Transverse colon (tissue), 4 donors: ENCODE data around the gene ASPM.

Source experiments
- EP300 ChIP-seq: sonication (generic); formaldehyde crosslinking; IDR thresholded peaks from one replicate; pipeline ENCODE4 v1.6.1; 2017; ENCODE audit warnings: antibody characterized with exemption, low read depth
- POLR2A ChIP-seq: fragments of 450-650 bp; IDR thresholded peaks from one replicate; pipeline ENCODE4 v1.6.1; 2016; ENCODE audit warnings: antibody characterized with exemption, mild to moderate bottlenecking, moderate library complexity
- POLR2AphosphoS5 ChIP-seq, 3 donors: sonication (generic); formaldehyde crosslinking; IDR thresholded peaks; one replicate each; pipeline ENCODE4 v1.6.1; 2016; ENCODE audit warnings: antibody characterized with exemption in 3 of 3
- TF ChIP-seq, protein P1 (sequence below), 5 experiments: fragments of 200-600 bp in 3 of 5; fragments of 450-650 bp in 2 of 5; sonication (generic) in 3 of 5; IDR thresholded peaks; 1 replicate in 2 of 5; 2 replicates in 3 of 5; pipeline ENCODE4 v1.5.1; 2016 to 2017; ENCODE audit warnings: antibody characterized with exemption in 5 of 5, inconsistent platforms in 3 of 5, mild to moderate bottlenecking in 2 of 5, moderate library complexity in 1 of 5

- TF ChIP-seq, protein P1, sequence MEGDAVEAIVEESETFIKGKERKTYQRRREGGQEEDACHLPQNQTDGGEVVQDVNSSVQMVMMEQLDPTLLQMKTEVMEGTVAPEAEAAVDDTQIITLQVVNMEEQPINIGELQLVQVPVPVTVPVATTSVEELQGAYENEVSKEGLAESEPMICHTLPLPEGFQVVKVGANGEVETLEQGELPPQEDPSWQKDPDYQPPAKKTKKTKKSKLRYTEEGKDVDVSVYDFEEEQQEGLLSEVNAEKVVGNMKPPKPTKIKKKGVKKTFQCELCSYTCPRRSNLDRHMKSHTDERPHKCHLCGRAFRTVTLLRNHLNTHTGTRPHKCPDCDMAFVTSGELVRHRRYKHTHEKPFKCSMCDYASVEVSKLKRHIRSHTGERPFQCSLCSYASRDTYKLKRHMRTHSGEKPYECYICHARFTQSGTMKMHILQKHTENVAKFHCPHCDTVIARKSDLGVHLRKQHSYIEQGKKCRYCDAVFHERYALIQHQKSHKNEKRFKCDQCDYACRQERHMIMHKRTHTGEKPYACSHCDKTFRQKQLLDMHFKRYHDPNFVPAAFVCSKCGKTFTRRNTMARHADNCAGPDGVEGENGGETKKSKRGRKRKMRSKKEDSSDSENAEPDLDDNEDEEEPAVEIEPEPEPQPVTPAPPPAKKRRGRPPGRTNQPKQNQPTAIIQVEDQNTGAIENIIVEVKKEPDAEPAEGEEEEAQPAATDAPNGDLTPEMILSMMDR (IDR thresholded peaks at IDR 0.05), result no peak
- TF ChIP-seq POLR2A, result no peak
- TF ChIP-seq EP300, result no peak
- TF ChIP-seq POLR2AphosphoS5 (IDR thresholded peaks at IDR 0.05), result no peak
These were observed 66.1 kb downstream of the ASPM start for GRCh38 chr1:197080323-197080722.
